Inflammatory macrophage (primary cell): ENCODE data around the gene SART3.
"Not testable (repeated sequence)": the region's sequence is repeated elsewhere in the genome, so short reads cannot be mapped to it uniquely, and the experiment has no call there.

ENCODE experiments used
- DNase-seq, 2 donors: peaks; one replicate each; pipeline ENCODE4 v3.0.0-alpha.2; 2020 to 2022

Gene SART3

DNA sequence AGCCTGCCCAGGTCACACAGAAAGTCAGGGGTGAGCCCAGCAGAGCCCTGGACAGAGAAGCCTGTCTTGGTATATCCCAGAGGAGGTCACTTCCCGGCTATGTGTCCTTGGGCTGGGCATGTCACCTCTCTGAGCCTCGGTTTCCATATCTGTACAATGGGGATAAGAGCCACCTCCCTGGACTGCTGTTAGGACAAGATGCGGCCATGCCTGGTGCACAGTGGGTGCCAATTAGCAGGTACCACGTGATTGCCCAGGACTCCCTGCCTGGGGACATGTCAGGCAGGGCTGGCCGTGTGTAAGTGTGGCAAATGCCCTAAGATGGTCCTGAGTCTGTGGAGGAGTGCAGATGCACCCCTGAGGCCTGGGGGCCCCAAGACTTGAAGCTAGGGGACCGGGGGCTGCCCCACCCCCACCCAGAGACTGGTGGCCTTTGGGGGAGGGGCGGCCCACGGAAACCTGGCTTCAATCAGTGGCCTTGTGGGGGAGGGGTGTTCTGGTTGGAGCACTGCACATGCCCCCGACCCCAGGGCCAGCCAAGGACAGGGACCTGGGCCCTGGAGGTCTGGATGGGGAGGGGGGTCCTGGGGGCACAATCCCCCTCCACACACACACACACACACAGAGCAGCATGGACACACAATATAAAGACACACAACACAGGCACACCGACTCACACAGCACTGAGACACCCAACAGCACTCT, 36.0 kb upstream of the SART3 start:
- DNase-seq: no peak

- DNase-seq: no peak
Observed at GRCh38 chr12:108595711-108596647, 35.0 kb upstream of the SART3 start.

DNA sequence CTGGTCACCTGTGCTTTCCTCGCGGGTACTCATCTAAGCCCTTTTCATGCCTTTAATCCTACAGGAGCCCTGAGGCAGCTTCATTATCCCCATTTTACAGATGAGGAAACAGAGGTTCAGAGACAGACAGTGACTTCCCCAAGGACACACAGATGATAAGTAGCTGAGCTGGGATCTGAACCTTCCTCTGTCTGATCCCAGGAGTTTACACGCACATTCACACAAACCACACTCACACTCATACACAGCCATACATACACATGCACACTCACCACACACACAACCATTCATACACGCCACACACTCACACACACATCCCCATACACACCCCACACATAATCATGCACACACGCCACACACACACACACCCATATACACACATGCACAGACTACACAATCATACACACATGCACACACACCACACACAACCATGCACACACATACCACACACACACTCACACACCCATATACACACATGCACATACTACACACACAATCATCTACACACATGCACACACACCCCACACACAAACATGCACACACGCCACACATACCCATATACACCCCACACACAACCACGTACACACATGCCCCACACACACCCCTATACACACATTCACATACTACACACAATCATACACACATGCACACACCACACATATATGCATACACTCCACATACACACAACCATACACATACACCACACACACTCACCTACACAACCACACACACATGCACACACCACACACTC, 34.2 kb upstream of the SART3 start:
- DNase-seq: no peak

GRCh38 chr12:108594323-108594903, 33.4 kb upstream of the SART3 start:
- no peak for DNase-seq

DNA sequence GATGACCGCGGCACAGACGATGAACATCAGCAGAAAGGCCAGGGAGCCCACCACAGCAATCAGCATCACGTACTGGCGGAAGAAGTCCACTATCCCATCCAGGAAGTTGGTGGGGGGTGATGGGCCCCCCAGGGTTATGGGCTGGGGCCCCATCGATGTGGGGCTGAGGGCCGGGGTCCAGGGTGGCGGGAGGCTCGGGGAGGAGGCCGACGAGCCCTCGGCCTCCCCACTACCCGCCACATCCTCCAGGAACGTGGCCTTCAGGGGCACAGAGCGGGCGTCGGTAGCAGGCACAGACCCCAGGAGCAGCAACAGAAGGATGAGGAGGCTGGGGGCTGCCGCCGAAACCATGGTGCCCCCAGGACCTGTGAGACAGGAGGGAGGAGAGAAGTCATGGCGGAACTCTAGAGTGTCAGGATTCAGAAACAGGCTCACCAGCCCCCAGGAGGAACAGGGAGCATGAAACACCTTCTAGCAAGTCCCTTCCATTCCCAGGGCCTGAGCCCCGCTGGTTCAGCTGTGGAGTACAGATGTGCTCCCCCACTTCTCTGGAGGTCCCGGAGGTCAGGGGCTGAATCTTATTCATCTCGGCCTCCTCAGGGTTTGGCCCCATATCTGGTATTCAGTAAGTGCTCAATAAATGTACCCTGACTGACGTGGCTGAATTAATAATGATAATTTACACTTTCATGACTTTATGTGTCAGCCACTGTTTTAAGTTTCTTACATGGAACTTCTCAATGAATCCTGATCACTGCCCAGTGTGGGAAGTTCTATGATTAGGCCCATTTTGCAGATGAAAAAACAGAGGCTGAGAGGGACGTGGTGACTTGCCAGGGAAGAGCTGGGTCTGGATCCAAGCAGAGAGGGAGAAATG, 31.3 kb upstream of the SART3 start:
- DNase-seq: no peak

DNA sequence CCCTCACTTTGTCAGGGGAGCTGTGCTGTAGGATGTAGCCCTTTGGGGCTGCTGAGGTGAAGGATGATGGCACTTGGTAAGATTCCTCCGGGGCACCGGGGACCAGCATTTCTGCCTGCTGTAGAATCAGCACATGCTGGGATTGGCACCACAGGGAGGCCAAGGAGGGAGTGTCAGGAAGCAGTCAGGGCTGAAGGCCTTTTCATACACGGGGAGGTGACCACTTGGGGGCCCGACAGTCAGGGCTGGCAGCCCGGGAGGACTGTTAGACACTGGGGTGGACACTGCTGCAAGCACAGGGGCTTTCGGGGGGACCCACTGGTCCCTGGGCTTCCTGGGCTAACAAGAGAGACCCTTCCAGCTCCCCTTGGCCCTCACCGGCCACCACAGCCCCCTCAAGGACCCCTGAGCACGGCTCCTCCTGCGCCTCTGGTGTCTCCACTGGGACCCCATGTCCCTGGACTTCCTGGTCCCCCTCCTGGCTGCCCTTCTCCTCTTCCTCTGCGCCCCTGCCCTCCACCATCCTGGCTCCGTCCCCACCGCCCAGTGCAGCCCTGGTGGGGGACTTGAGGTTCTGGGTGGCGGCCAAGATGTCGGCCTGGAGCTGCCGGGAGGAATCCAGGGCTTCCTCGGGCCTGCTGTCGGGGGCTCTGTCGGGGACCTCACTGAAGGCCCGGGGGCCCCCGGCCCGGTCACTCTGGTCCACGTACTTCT, 30.5 kb upstream of the SART3 start:
- no peak for DNase-seq

- DNase-seq: not testable (repeated sequence)
Observed at GRCh38 chr12:108590463-108590862, 29.5 kb upstream of the SART3 start.

GRCh38 chr12:108589840-108590229, 28.9 kb upstream of the SART3 start:
- DNase-seq: no peak

- no peak for DNase-seq
Observed at GRCh38 chr12:108589028-108589839, 28.3 kb upstream of the SART3 start.

DNA sequence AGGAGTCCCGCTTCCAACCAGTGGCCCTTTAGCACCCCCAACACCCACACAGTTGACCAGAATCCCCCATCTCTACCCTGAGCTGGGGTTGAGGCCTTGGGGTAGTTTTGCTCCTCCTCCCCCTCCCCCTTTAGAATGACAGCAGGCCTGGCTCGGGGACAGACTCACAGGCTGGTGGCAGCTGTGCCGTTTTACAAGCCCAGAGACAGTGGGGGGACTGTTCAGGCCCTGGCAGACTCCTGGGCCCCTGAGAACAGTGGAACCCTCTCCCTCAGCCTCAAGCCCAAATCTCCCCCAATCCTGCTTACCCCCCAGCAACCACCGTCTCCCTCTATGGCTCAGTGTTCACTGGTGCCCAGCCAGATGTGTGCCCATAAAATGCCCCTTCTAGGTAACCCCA, 26.9 kb upstream of the SART3 start:
- DNase-seq: no peak

GRCh38 chr12:108586306-108586705, 25.3 kb upstream of the SART3 start:
- DNase-seq: no peak

DNA sequence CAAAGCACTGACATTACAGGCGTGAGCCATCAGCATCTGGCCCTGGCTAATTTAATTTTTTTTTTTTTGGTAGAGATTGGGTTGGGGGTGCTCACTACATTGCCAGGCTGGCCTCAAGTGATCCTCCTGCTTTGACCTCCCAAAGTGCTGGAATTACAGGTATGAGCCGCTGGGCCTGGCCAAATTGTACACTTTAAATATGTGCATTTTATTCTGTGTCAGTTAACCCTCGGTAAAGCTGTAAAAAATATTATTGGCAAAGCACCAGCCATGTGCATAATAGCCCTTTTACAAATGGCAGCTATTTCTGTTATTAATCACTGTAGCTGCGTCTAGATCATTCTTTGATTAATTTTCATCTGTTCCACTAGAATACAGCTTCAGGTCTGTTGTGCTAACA, 24.9 kb upstream of the SART3 start:
- no peak for DNase-seq

- no peak for DNase-seq
Observed at GRCh38 chr12:108584456-108585065, 23.6 kb upstream of the SART3 start.

DNA sequence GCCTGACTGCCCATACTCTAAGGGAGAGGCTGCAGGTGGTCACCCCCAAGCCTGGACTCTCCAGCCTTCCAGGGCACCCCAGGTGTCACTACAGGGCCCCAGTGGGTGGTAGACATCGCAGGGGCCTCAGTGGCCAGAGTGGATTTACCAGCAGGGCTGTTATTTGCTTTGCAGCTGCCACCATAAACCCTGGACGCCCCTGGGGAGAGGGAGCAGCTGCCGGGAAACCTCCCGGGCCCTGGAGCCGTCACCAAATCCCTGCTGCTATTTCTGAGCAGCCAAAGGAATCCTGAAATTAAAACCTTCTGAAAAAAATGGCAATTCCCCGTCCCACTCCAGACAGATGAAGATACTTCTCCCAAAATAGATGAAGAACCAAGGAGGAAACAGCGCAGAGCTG, 23.0 kb upstream of the SART3 start:
- DNase-seq: no peak

GRCh38 chr12:108582978-108583770, 22.2 kb upstream of the SART3 start:
- DNase-seq: no peak

GRCh38 chr12:108582509-108582908, 21.5 kb upstream of the SART3 start:
- DNase-seq: no peak

- no peak for DNase-seq
Observed at GRCh38 chr12:108581311-108582227, 20.6 kb upstream of the SART3 start.

- no peak for DNase-seq
Observed at GRCh38 chr12:108580531-108580930, 19.6 kb upstream of the SART3 start.
